Right atrium auricular region (tissue), 2 donors: ENCODE measurements around the gene ASB3. TPM values are rescaled to one million over a fixed set of nuclear protein-coding genes. Genes with fewer than 3 reads are reported as not detected.

Source experiments
- DNase-seq: peaks from one replicate; pipeline ENCODE4 v3.0.0-alpha.2; 2019; ENCODE audit warnings: low spot score
- H3K27ac ChIP-seq, 2 donors: fragments of 200-600 bp; sonication (generic); 1 replicate in 1 of 2; 2 replicates in 1 of 2; pipeline ENCODE4 v1.5.1; 2016 to 2019
- H3K27me3 ChIP-seq, 2 donors: fragments of 200-600 bp; sonication (generic); one replicate each; pipeline versions ENCODE4 v1.5.1 to v1.6.0; 2017 to 2019
- H3K36me3 ChIP-seq: fragments of 200-600 bp; sonication (generic); one replicate; pipeline ENCODE4 v1.5.1; 2016
- H3K4me1 ChIP-seq, 2 donors: fragments of 200-600 bp; sonication (generic); one replicate each; pipeline versions ENCODE4 v1.5.1 to v1.6.0; 2017 to 2019
- H3K4me3 ChIP-seq, 2 donors: fragments of 200-600 bp; sonication (generic); 1 replicate in 1 of 2; 2 replicates in 1 of 2; pipeline ENCODE4 v1.5.1; 2017 to 2019; ENCODE audit warnings: mild to moderate bottlenecking in 1 of 2, moderate library complexity in 1 of 2
- H3K9me3 ChIP-seq, 2 donors: fragments of 200-600 bp; sonication (generic); one replicate each; pipeline ENCODE4 v1.5.1; 2019
- CTCF ChIP-seq, 2 donors: fragments of 200-600 bp; sonication (generic); IDR thresholded peaks; one replicate each; pipeline ENCODE4 v1.5.1; 2019; ENCODE audit warnings: antibody characterized with exemption in 2 of 2
- total RNA-seq, 2 donors: library from RNA; depleted of rRNA; stranded (reverse); fragments of >200 nt; gene quantifications; one replicate each; pipeline ENCODE4 v1.1.0, GENCODE V29; 2016

Gene ASB3
- total RNA-seq, 2 donors from 2014 or later = 9.2 to 11.4 TPM

GRCh38 chr2:53784436-53784835 is 2.3 kb downstream of the ASB3 start:
- Histone ChIP-seq H3K9me3 (no peaks in the 10 kb centered on the region), H3K4me3 (no peak overlapping the region), H3K4me1 (peaks cover 0 to 35% of the 10 kb centered on the region in 2 donors), H3K27me3 (no peaks in the 10 kb centered on the region), H3K36me3 (no peaks in the 10 kb centered on the region), H3K27ac (no peak overlapping the region)
- DNase-seq = no peak
- TF ChIP-seq CTCF (IDR thresholded peaks at IDR 0.05) = no peak

- H3K4me1 ChIP-seq = peaks cover 0 to 20% of the 10 kb centered on the region in 2 donors
- no peak overlapping the region for H3K4me3 ChIP-seq
- H3K27ac ChIP-seq = no peak overlapping the region
- H3K27me3 ChIP-seq = no peaks in the 10 kb centered on the region
- H3K9me3 ChIP-seq = no peaks in the 10 kb centered on the region
- TF ChIP-seq CTCF (IDR thresholded peaks at IDR 0.05) = no peak
- H3K36me3 ChIP-seq = no peaks in the 10 kb centered on the region
- no peak for DNase-seq
Measured at GRCh38 chr2:53782676-53783075, 4.1 kb downstream of the ASB3 start.

GRCh38 chr2:53780056-53780455 is 6.7 kb downstream of the ASB3 start:
- no peak for DNase-seq
- Histone ChIP-seq H3K27me3 (no peaks in the 10 kb centered on the region), H3K4me1 (peaks cover 0 to 5% of the 10 kb centered on the region in 2 donors), H3K27ac (no peak overlapping the region), H3K4me3 (no peak overlapping the region), H3K9me3 (no peaks in the 10 kb centered on the region), H3K36me3 (no peaks in the 10 kb centered on the region)
- no peak for TF ChIP-seq CTCF (IDR thresholded peaks at IDR 0.05)

GRCh38 chr2:53778536-53779162 is 8.1 kb downstream of the ASB3 start:
- Histone ChIP-seq H3K27me3 (no peaks in the 10 kb centered on the region), H3K4me1 (no peaks in the 10 kb centered on the region), H3K4me3 (no peak overlapping the region), H3K36me3 (no peaks in the 10 kb centered on the region), H3K27ac (no peak overlapping the region), H3K9me3 (no peaks in the 10 kb centered on the region)
- no peak for TF ChIP-seq CTCF (IDR thresholded peaks at IDR 0.05)
- no peak for DNase-seq

- Histone ChIP-seq H3K4me3 (no peak overlapping the region), H3K27ac (no peak overlapping the region), H3K4me1 (no peaks in the 10 kb centered on the region), H3K9me3 (no peaks in the 10 kb centered on the region), H3K27me3 (no peaks in the 10 kb centered on the region), H3K36me3 (no peaks in the 10 kb centered on the region)
- DNase-seq = no peak
- TF ChIP-seq CTCF (IDR thresholded peaks at IDR 0.05) = no peak
Measured at GRCh38 chr2:53777134-53777533, 9.6 kb downstream of the ASB3 start.

GRCh38 chr2:53770264-53770663 is 16.5 kb downstream of the ASB3 start:
- no peak for TF ChIP-seq CTCF (IDR thresholded peaks at IDR 0.05)
- H3K27me3 ChIP-seq = no peaks in the 10 kb centered on the region

More at GRCh38 chr2:53770264-53770663, 16.5 kb downstream of the ASB3 start:
- no peaks in the 10 kb centered on the region for H3K9me3 ChIP-seq
- H3K36me3 ChIP-seq = no peaks in the 10 kb centered on the region
- DNase-seq = no peak
- peaks cover 0 to 12% of the 10 kb centered on the region in 2 donors for H3K4me1 ChIP-seq
- no peak overlapping the region for H3K4me3 ChIP-seq
- no peak overlapping the region for H3K27ac ChIP-seq
